ENCODE measurements around the gene TNFAIP3.
A peak's percentile ranks its signal among the peaks of the same experiment; 100 is the strongest.
"Not testable (repeated sequence)": the region's sequence is repeated elsewhere in the genome, so short reads cannot be mapped to it uniquely, and the experiment has no call there.

TNFAIP3 gene

GRCh38 chr6:137882225-137882961, 15.3 kb downstream of the TNFAIP3 start:
- Histone ChIP-seq H3K9me3 (ENCODE audit: low read length) (no peaks in the 10 kb centered on the region), H3K4me3 (ENCODE audit: low read depth in 1 of 2, low read length in 2 of 2) (no peak overlapping the region), H3K27ac (ENCODE audit: low read depth, low read length) (no peak overlapping the region), H3K27me3 (ENCODE audit: control insufficient read depth in 1 of 2, insufficient read depth in 2 of 2, low read length in 2 of 2) (no peaks in the 10 kb centered on the region), H3K4me1 (ENCODE audit: insufficient read depth, low read length) (peaks cover 12% of the 10 kb centered on the region), H3K36me3 (ENCODE audit: insufficient read depth, low read length) (peaks cover 53% of the 10 kb centered on the region), H3K9ac (ENCODE audit: low read length) (no peak overlapping the region)

- H3K9me3 ChIP-seq (ENCODE audit: low read length): no peaks in the 10 kb centered on the region
- no peak overlapping the region for H3K9ac ChIP-seq (ENCODE audit: low read length)
- H3K27ac ChIP-seq (ENCODE audit: low read depth, low read length): peak overlapping the region; percentile 34
- peaks cover 12% of the 10 kb centered on the region for H3K4me1 ChIP-seq (ENCODE audit: insufficient read depth, low read length)
- H3K4me3 ChIP-seq (ENCODE audit: low read depth in 1 of 2, low read length in 2 of 2): no peak overlapping the region
- H3K27me3 ChIP-seq (ENCODE audit: control insufficient read depth in 1 of 2, insufficient read depth in 2 of 2, low read length in 2 of 2): no peaks in the 10 kb centered on the region
- H3K36me3 ChIP-seq (ENCODE audit: insufficient read depth, low read length): peaks cover 42% of the 10 kb centered on the region
Observed at GRCh38 chr6:137883400-137884148, 16.5 kb downstream of the TNFAIP3 start.

- H3K36me3 ChIP-seq (ENCODE audit: insufficient read depth, low read length): peaks cover 34% of the 10 kb centered on the region
- peaks cover 7% of the 10 kb centered on the region for H3K4me1 ChIP-seq (ENCODE audit: insufficient read depth, low read length)
- H3K27ac ChIP-seq (ENCODE audit: low read depth, low read length): no peak overlapping the region
- no peak overlapping the region for H3K4me3 ChIP-seq (ENCODE audit: low read depth in 1 of 2, low read length in 2 of 2)
- no peaks in the 10 kb centered on the region for H3K27me3 ChIP-seq (ENCODE audit: control insufficient read depth in 1 of 2, insufficient read depth in 2 of 2, low read length in 2 of 2)
- H3K9ac ChIP-seq (ENCODE audit: low read length): no peak overlapping the region
- no peaks in the 10 kb centered on the region for H3K9me3 ChIP-seq (ENCODE audit: low read length)
Observed at GRCh38 chr6:137884149-137884909, 17.3 kb downstream of the TNFAIP3 start.

GRCh38 chr6:137884910-137885229, 17.8 kb downstream of the TNFAIP3 start:
- not testable (repeated sequence) for H3K4me3 ChIP-seq (ENCODE audit: low read depth in 1 of 2, low read length in 2 of 2); H3K4me1 ChIP-seq (ENCODE audit: insufficient read depth, low read length); H3K27ac ChIP-seq (ENCODE audit: low read depth, low read length); H3K9ac ChIP-seq (ENCODE audit: low read length); H3K9me3 ChIP-seq (ENCODE audit: low read length); H3K27me3 ChIP-seq (ENCODE audit: control insufficient read depth in 1 of 2, insufficient read depth in 2 of 2, low read length in 2 of 2)
- peaks cover 29% of the 10 kb centered on the region for H3K36me3 ChIP-seq (ENCODE audit: insufficient read depth, low read length)

GRCh38 chr6:137886226-137886625, 19.2 kb downstream of the TNFAIP3 start:
- H3K36me3 ChIP-seq (ENCODE audit: insufficient read depth, low read length): peaks cover 15% of the 10 kb centered on the region
- not testable (repeated sequence) for H3K27me3 ChIP-seq (ENCODE audit: control insufficient read depth in 1 of 2, insufficient read depth in 2 of 2, low read length in 2 of 2); H3K9me3 ChIP-seq (ENCODE audit: low read length); H3K4me3 ChIP-seq (ENCODE audit: low read depth in 1 of 2, low read length in 2 of 2); H3K9ac ChIP-seq (ENCODE audit: low read length); H3K4me1 ChIP-seq (ENCODE audit: insufficient read depth, low read length); H3K27ac ChIP-seq (ENCODE audit: low read depth, low read length)

GRCh38 chr6:137890983-137891537, 24.0 kb downstream of the TNFAIP3 start:
- Histone ChIP-seq H3K9ac (ENCODE audit: low read length) (no peak overlapping the region), H3K4me1 (ENCODE audit: insufficient read depth, low read length) (no peaks in the 10 kb centered on the region), H3K36me3 (ENCODE audit: insufficient read depth, low read length) (no peaks in the 10 kb centered on the region), H3K9me3 (ENCODE audit: low read length) (no peaks in the 10 kb centered on the region), H3K4me3 (ENCODE audit: low read depth in 1 of 2, low read length in 2 of 2) (no peak overlapping the region), H3K27ac (ENCODE audit: low read depth, low read length) (no peak overlapping the region), H3K27me3 (ENCODE audit: control insufficient read depth in 1 of 2, insufficient read depth in 2 of 2, low read length in 2 of 2) (no peaks in the 10 kb centered on the region)

- Histone ChIP-seq H3K36me3 (ENCODE audit: insufficient read depth, low read length) (no peaks in the 10 kb centered on the region), H3K4me1 (ENCODE audit: insufficient read depth, low read length) (no peaks in the 10 kb centered on the region), H3K9me3 (ENCODE audit: low read length) (no peaks in the 10 kb centered on the region), H3K27me3 (ENCODE audit: control insufficient read depth in 1 of 2, insufficient read depth in 2 of 2, low read length in 2 of 2) (no peaks in the 10 kb centered on the region), H3K27ac (ENCODE audit: low read depth, low read length) (no peak overlapping the region), H3K4me3 (ENCODE audit: low read depth in 1 of 2, low read length in 2 of 2) (no peak overlapping the region), H3K9ac (ENCODE audit: low read length) (no peak overlapping the region)
Observed at GRCh38 chr6:137892271-137892708, 25.2 kb downstream of the TNFAIP3 start.

GRCh38 chr6:137893181-137893580, 26.1 kb downstream of the TNFAIP3 start:
- no peaks in the 10 kb centered on the region for H3K9me3 ChIP-seq (ENCODE audit: low read length)
- H3K36me3 ChIP-seq (ENCODE audit: insufficient read depth, low read length): no peaks in the 10 kb centered on the region
- H3K4me3 ChIP-seq (ENCODE audit: low read depth in 1 of 2, low read length in 2 of 2): no peak overlapping the region
- no peaks in the 10 kb centered on the region for H3K4me1 ChIP-seq (ENCODE audit: insufficient read depth, low read length)
- H3K9ac ChIP-seq (ENCODE audit: low read length): no peak overlapping the region
- no peak overlapping the region for H3K27ac ChIP-seq (ENCODE audit: low read depth, low read length)
- no peaks in the 10 kb centered on the region for H3K27me3 ChIP-seq (ENCODE audit: control insufficient read depth in 1 of 2, insufficient read depth in 2 of 2, low read length in 2 of 2)

GRCh38 chr6:137893726-137894125, 26.7 kb downstream of the TNFAIP3 start:
- Histone ChIP-seq H3K27me3 (ENCODE audit: control insufficient read depth in 1 of 2, insufficient read depth in 2 of 2, low read length in 2 of 2) (no peaks in the 10 kb centered on the region), H3K9me3 (ENCODE audit: low read length) (no peaks in the 10 kb centered on the region), H3K27ac (ENCODE audit: low read depth, low read length) (no peak overlapping the region), H3K4me1 (ENCODE audit: insufficient read depth, low read length) (no peaks in the 10 kb centered on the region), H3K4me3 (ENCODE audit: low read depth in 1 of 2, low read length in 2 of 2) (no peak overlapping the region), H3K9ac (ENCODE audit: low read length) (no peak overlapping the region), H3K36me3 (ENCODE audit: insufficient read depth, low read length) (no peaks in the 10 kb centered on the region)

- not testable (repeated sequence) for H3K27ac ChIP-seq (ENCODE audit: low read depth, low read length)
Observed at GRCh38 chr6:137894378-137894777, 27.3 kb downstream of the TNFAIP3 start.

GRCh38 chr6:137894779-137895385, 27.8 kb downstream of the TNFAIP3 start:
- no peaks in the 10 kb centered on the region for H3K36me3 ChIP-seq (ENCODE audit: insufficient read depth, low read length)

More at GRCh38 chr6:137894378-137894777, 27.3 kb downstream of the TNFAIP3 start:
- H3K27me3 ChIP-seq (ENCODE audit: control insufficient read depth in 1 of 2, insufficient read depth in 2 of 2, low read length in 2 of 2); H3K4me3 ChIP-seq (ENCODE audit: low read depth in 1 of 2, low read length in 2 of 2); H3K9ac ChIP-seq (ENCODE audit: low read length); H3K4me1 ChIP-seq (ENCODE audit: insufficient read depth, low read length); H3K9me3 ChIP-seq (ENCODE audit: low read length); H3K36me3 ChIP-seq (ENCODE audit: insufficient read depth, low read length): not testable (repeated sequence)

More at GRCh38 chr6:137894779-137895385, 27.8 kb downstream of the TNFAIP3 start:
- H3K9ac ChIP-seq (ENCODE audit: low read length): no peak overlapping the region
- H3K27ac ChIP-seq (ENCODE audit: low read depth, low read length): no peak overlapping the region
- H3K27me3 ChIP-seq (ENCODE audit: control insufficient read depth in 1 of 2, insufficient read depth in 2 of 2, low read length in 2 of 2): no peaks in the 10 kb centered on the region
- no peak overlapping the region for H3K4me3 ChIP-seq (ENCODE audit: low read depth in 1 of 2, low read length in 2 of 2)
- no peaks in the 10 kb centered on the region for H3K9me3 ChIP-seq (ENCODE audit: low read length)
- no peaks in the 10 kb centered on the region for H3K4me1 ChIP-seq (ENCODE audit: insufficient read depth, low read length)
